HG02623 (cell line): Measurements from ENCODE around the gene STK4.

Experiments
- ATAC-seq: cut with Tn5 transposase; IDR thresholded peaks from one replicate; pipeline ENCODE4 v1.9.1; 2021; ENCODE audit warnings: moderate library complexity; ENCODE audit not compliant: unreplicated experiment

Gene STK4

DNA sequence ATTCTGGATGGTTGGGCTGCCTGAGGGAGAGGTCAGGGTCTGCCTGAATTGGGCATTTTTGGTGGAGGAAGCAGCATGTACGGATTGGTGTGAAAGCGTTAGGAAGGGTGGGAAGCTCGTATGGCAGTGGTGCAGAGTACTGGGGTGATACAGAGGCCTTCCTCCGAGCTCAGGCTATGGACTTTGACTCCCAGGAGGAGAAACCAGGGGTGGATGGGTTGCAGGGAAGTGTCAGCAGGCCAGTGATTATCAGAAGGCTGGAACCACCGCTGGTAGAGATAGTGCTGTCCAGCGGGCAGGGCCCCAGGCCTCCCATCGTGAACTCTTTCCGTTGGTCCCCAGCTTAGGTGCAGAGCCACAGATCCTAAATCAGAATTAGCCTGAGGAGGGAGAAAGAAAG lies 143.3 kb downstream of the STK4 start:
- ATAC-seq: no peak

DNA sequence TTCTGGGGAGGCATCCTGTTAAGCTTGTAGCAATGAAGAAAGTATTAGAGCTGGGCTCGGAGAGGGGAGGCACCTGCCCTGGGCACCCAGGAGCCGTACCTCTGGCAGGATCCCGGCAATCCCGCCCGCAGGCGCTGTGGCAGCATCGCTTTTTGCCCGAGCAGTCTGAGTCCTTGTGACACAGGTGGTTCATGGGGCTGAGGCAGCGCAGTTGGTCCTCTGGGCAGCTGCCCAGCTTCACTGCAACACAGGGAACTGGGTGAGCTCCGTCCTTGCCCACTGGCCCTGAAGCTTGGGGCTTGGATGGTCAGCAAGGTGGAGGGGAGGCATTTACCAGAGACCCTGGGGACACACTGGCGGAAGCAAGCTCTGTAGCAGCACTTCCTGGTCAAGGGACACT lies 144.0 kb downstream of the STK4 start:
- no peak for ATAC-seq

DNA sequence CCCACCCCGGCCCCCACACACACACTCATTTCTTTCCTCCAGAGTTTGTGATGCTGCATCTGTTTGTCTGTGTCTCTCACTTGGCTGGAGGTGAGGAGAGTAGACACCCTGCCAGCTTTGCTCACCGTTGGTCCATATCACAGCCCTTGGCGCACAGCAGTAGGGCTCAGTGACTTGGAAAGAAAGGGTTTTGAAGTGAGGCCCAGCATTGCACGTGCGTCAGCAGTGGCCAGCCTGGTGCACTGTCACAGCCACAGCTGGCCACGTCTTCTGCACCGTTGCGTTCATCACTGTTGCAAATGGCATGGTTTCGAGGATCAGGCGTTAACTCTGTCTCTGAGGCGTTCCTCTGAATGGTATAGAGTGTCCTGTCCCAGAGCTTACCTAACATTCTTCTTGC lies 145.0 kb downstream of the STK4 start:
- no peak for ATAC-seq

GRCh38 chr20:45111799-45112471 lies 145.6 kb downstream of the STK4 start:
- no peak for ATAC-seq

GRCh38 chr20:45112754-45113153 lies 146.4 kb downstream of the STK4 start:
- no peak for ATAC-seq

- no peak for ATAC-seq
These were observed 147.6 kb downstream of the STK4 start for GRCh38 chr20:45113865-45114264.

- no peak for ATAC-seq
These were observed 148.4 kb downstream of the STK4 start, which contains the start of gene WFDC5 for GRCh38 chr20:45114465-45115385. Gene WFDC5, minus strand, starts transcription at chr20:45115174. Its CDS starts 91 bp downstream, at chr20:45115083.

DNA sequence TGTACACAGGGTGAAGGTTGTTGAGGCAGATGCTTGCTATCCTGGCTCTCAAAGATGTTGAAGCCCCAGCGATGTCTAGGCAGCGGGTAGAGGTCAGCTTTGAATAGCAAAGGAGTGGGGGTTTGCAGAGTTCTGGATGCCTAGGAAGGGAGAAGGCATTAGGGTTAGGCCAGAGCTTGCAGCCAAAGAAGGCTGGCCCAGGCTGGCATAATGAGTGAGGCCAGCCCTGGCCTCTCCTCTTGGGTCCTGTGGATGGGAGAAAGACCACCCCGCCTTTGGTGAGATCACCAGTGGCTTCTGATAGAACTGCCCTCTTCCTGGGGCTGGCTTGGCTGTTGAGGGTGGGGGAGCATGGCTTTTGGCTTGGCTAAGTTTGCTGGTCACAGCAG lies 149.1 kb downstream of the STK4 start:
- ATAC-seq: no peak

DNA sequence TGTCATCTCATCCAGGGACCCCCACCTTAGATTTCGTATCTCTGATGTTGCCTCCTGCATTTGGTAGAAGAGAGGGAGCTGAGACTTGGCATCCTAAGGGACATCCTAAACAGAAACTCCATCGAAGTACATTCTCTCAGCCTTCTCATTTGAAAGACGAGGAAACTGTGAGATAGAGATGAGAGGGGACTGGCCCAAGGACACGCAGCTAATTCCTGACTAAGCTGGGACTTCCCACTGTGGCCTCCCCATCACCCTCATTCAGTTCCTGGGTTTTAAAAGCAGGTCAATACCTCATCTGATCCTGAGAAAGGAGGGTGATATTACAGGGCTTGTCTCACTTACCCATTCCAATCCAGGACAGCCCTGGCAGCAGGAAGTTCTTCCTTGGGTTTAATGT lies 149.5 kb downstream of the STK4 start:
- ATAC-seq: no peak

DNA sequence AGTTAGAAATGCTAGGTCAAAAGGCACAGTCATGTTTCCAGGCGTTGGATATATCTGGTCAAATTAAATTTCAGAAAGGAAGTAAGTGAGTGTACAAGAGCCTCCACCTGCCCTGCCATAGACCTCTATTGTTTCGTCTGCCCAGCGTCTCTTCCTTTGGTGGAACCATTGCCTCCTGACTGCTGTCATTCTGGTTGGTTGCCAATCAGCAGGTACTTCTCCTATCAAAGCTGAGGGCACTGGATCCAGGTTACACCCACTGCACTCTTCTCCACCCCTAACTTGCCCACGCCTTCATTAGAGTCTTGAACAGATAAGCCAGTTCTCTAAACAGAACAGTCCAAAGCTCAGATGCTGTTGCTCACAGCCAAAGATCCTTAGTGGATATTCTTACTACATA lies 151.3 kb downstream of the STK4 start:
- ATAC-seq: no peak

DNA sequence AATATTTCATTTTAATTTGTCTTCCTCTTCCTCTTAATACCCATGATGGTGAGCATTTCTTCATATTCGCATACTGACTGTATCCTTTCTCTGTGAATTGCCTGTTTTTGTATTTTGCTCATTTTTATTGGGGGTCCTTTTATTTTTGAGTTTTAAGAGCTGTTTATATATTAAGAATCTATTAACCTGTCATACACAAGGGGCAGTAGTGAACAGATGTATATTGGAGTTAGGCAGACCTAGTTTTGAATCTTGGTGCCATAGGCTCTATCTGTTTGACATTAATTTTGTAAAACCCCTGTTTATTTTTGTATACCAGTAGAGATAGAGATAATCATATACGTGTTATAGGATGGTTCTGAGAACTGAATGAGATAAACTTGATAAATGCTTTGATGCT lies 151.7 kb downstream of the STK4 start:
- ATAC-seq: no peak

- no peak for ATAC-seq
These were observed 153.4 kb downstream of the STK4 start for GRCh38 chr20:45119556-45120266.

- no peak for ATAC-seq
These were observed 155.1 kb downstream of the STK4 start for GRCh38 chr20:45121388-45121787.

GRCh38 chr20:45124365-45124764 lies 158.1 kb downstream of the STK4 start, which contains the start of gene WFDC12:
Gene WFDC12, minus strand, starts transcription at chr20:45124465. Its CDS starts 18 bp downstream, at chr20:45124447.
- no peak for ATAC-seq

DNA sequence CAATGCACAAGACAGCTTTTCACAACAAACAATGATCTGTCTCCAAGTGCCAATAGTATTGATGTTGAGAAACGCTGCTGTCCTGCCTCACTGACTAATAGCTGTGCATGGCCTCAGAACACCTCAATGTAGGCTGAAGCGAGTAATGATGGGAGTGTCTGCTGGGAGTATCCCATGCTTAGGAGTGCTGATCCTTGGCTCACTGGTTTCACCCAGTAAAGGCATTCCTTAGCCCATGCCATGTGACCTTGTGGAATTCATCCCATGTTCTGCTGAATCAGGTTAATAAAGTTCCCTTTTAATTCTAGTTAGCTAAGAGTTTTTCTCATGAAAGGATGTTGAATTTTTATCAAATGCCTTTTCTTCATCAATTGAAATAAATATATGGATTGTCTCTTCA lies 161.8 kb downstream of the STK4 start:
- no peak for ATAC-seq
